ENCODE measurements around the gene VHLL. TPM values are rescaled to one million over a fixed set of nuclear protein-coding genes. Genes with fewer than 3 reads are reported as not detected.

The VHLL gene
- total RNA-seq, 1 donor from 2014 or later: not detected

GRCh38 chr1:156291226-156292061 lies 7.7 kb downstream of the VHLL start:
- DNase-seq (ENCODE audit: low read depth): peak; percentile 68

DNA sequence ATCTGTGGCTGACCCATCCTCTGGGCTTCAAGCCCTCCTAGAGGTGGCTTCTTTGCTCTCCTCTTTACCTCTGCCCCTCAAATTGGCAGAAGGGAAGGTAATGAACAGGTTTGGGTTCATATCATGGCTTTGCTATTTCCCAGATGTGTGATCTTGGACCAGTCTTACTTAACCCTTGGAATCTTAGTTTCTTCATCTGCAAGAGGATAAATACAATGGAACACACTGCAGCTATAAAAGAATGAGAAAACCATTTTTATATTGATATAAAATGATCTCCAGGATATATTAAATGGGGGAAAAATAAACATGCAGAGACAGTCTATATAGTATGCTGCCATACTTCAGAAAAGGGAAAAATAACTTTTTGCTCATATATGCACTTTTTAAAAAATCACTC lies 9.2 kb downstream of the VHLL start:
- no peak for DNase-seq (ENCODE audit: low read depth)

- DNase-seq (ENCODE audit: low read depth): no peak
Measured at GRCh38 chr1:156286061-156286460, 13.0 kb downstream of the VHLL start.

GRCh38 chr1:156285437-156285836 lies 13.7 kb downstream of the VHLL start:
- DNase-seq (ENCODE audit: low read depth): no peak

GRCh38 chr1:156284757-156285156 lies 14.3 kb downstream of the VHLL start:
- no peak for DNase-seq (ENCODE audit: low read depth)

DNA sequence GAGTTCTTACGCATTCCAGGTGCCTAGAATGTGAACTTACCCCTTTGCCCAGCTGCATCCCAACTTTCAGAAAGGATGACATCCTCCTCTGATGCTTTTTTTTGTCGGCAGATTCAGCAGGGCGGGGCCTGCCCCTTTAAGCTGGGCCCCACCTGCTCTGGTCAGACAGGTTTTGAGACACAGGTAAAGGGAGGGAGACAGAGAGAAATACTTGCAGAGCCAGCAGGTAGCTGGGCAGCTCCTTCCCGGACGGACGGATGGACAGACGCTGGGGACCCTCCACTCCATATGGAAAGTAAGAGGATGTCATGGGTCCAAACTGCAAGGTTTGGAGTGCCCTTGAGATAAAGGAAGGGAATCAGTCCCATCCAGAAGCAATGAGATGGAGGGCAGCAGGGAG lies 15.0 kb downstream of the VHLL start, which contains the start of gene TMEM79:
TMEM79 (plus strand) TSS at position 214 of the 400 bp plus-strand sequence. CDS start 902 bp downstream, outside the sequence.
- no peak for DNase-seq (ENCODE audit: low read depth)

DNA sequence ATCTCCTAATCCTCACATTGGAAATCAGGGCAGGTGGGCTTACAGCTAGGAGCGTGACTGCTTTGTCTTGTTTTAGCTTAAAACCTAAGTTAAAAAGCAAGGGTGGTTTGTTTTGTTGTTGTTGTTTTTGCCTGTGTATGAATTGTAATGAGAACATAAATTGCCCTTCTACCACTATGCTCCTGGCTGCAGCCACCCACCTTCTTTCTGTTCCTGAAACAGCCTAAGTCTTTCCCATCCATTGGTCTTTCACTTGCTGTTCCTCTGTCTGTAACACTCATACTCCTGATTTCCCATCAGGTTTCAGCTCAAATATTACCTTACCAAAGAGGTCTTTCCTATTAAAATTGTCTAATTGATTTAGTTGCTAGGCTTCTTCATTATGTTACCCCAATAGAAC lies 15.6 kb downstream of the VHLL start:
- DNase-seq (ENCODE audit: low read depth): no peak

- DNase-seq (ENCODE audit: low read depth): peak; percentile 99
Measured at GRCh38 chr1:156282479-156283222, 16.5 kb downstream of the VHLL start, which contains the start of gene SMG5. TSS of gene SMG5 (minus strand) at chr1:156282825. CDS start at chr1:156282680, 145 bp downstream.

GRCh38 chr1:156281693-156282478 lies 17.2 kb downstream of the VHLL start:
- DNase-seq (ENCODE audit: low read depth): peak; percentile 42

GRCh38 chr1:156281281-156281680 lies 17.8 kb downstream of the VHLL start:
- peak; percentile 89 for DNase-seq (ENCODE audit: low read depth)

DNA sequence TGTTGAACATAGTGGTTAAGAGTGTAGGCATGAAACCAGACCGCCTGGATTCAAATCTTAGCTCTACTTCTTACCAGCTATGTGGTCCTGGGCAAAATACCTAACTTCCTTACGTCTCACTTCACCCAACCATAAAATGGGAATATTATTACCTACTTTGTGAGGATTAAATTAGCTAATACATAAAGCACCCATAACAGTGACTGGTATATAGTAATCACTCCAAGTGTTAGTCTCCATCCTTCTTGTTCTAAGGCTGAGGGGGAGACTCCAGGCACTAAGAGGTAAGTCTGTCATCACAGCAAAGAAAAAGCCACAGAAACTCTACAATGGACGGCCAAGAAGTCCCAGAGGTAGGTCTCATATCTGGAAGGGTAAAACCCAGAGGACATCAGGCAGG lies 19.3 kb downstream of the VHLL start:
- no peak for DNase-seq (ENCODE audit: low read depth)

DNA sequence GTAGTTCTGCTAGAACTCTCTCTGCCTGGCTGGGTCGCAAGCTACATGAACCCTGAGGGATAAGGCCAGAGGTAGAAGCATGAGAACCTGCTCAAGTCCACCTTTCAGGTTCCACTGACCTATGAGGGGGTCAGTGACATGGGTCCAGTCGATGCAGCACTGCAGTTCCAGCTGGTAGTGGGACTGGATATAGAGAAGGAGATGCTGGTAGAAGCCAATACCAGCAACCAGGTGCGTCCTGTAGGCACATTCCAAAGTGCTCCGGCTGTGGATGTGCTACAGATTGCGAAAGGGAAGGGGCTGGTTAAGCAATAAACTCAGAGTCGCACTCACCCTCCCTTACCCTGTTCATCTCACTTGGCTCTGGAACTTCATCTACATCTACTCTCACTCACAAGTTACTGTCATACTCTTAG lies 22.1 kb downstream of the VHLL start:
- no peak for DNase-seq (ENCODE audit: low read depth)

DNA sequence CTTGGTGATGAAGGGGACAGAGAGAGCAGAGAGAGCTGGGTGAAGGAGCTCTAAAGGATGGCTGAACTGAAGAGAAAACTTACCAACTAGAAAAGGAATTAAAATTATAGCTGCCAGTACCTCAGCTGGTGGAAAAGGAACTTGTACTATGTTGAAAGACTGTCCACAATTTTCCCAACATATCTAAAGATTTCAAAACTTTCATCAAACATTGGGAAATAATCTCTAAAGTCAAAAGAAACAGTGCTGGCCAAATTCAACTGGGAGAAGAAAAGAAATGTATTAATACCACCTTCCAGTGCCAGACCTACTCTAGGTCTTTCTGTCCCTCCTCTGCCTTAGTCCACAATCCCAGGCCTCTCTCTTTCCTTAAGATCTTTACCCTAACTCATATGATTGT lies 22.6 kb downstream of the VHLL start:
- no peak for DNase-seq (ENCODE audit: low read depth)

DNA sequence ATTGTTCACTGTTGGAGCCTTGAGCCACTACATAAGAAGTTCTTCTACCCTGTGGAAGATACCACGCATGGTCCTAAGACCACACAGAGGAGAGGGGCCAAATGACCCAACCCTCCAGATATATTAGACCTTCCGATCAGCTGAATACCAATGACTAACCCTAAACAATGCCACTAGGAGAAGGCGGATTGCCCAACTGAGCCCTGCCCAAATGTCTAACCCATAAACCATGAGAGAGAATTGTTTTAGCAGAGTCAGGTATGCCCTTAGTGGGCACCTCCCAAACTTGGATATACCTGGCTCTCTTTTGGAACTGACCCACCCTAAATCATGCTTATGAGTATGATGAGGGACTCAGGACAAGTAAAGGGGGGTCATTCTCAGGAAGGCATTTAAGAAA lies 28.8 kb downstream of the VHLL start:
- DNase-seq (ENCODE audit: low read depth): no peak

DNA sequence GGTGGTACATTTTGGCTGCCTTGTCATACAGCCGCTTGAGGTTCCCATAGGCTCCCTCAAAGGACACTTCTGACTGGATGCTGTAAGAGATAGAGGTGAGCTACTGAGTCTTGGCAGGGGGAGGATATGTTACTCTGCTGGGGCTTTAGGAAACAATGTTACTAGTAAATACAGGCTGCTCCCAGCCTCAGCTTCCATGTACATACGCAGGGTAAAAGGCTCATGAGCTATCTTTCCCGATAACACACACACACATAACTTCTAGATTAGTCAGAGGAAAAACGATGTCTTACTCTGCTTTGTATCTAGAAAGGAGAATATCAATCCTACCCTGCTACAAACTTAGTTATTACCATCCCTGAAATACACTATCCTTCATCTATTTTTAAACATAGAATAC lies 30.8 kb downstream of the VHLL start:
- DNase-seq (ENCODE audit: low read depth): no peak

GRCh38 chr1:156266051-156266450 lies 33.1 kb downstream of the VHLL start:
- DNase-seq (ENCODE audit: low read depth): no peak

DNA sequence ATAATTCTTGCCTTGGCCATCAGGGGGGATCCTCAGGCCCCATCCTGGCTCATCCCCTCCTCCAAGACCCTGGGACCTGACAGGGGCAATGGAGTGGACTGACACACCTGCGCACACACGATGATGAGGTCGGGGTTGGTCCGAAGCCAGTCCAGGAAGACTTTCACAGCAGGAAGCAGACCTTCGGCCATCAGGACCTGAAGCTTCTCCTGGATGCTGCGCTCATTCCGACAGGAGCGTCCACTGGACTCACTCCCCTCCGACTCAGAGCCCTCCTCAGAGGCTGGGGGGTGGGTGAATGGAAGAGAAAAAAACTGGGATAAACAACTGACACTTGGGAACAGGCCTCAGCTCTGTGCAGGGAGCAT lies 35.8 kb downstream of the VHLL start:
- DNase-seq (ENCODE audit: low read depth): no peak

GRCh38 chr1:156262461-156263287 lies 36.4 kb downstream of the VHLL start:
- peak; percentile 46 for DNase-seq (ENCODE audit: low read depth)

- peak; percentile 97 for DNase-seq (ENCODE audit: low read depth)
Measured at GRCh38 chr1:156260896-156261295, 38.2 kb downstream of the VHLL start.

DNA sequence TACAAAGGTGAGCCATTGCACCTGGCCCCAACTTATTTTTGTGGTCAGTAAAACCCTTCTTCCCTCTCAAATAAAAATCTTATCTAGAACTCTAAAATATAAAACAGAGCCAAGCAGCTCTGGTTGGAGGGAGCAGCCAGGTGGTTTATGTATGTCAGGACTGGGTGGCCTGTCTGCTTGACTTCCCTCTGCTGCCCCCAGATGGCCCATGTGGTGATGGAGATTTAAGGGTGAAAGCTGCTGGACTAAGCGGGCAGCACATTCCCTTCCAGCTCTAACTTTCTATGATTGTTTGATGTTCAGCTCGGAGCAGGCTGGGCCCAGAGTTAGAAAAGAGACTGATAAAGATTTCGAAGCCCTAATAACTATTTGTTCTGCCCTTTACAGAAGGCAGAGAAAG lies 39.3 kb downstream of the VHLL start:
- DNase-seq (ENCODE audit: low read depth): peak; percentile 63

DNA sequence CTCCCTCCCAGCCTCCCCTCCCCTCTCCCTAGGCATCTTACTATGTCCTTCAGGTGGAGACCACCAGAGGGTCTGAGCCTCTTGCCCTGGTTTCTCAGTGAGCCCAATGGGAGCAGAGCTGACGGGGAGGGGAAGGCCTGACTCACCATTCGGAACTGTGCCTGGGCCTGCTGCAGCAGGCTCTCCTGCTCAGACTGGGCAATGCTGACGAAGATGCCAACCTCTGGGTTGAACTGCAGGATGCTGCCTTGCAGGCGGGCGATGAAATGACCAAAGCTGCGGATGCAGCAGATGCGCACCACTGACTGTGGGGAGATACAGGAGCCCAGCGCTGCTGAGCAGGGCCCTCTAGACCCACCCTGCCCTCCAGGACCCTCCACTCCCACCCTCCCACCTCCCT lies 40.2 kb downstream of the VHLL start:
- no peak for DNase-seq (ENCODE audit: low read depth)
